Astrocyte of the spinal cord (primary cell): ENCODE data around the gene CNTNAP5.

ENCODE experiments used
- DNase-seq: peaks from one replicate; pipeline ENCODE4 v3.0.0; 2011; ENCODE audit warnings: low read depth, low spot score
- H3K4me3 ChIP-seq: 2 replicates; pipeline ENCODE4 v1.5.1; 2011; ENCODE audit warnings: low read depth, mild to moderate bottlenecking, low read length, moderate library complexity
- CTCF ChIP-seq: IDR thresholded peaks from 2 replicates; pipeline ENCODE4 v1.5.1; 2012; ENCODE audit warnings: low read depth, mild to moderate bottlenecking, low read length, inconsistent platforms
- in situ Hi-C: cut with HindIII; loops from 2 replicates; pipeline ENCODE4 v1.10.0; 2017; ENCODE audit warnings: low sequenced_read_pairs

Gene CNTNAP5

DNA sequence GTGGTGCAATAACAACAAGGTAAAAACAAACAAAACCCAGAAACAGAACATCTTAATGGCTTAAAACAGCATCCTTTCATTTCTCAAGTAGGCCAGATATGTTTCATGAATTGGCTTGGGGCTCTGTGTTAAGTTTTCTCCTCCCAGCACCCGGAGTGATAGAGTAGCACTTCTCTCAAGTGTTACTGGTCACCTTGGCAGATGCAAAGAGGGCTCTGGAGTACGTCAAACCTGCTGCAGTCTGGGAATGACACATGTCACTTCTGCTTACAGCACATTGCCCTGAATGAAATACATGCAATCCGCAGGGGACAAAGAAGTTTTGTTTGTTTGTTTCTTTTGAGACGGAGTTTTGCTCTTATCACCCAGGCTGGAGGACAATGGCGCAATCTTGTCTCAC lies 639.3 kb downstream of the CNTNAP5 start:
- H3K4me3 ChIP-seq, result no peak overlapping the region
- no peak for DNase-seq
- no peak for TF ChIP-seq CTCF
- in situ Hi-C loops, result no loop called here

DNA sequence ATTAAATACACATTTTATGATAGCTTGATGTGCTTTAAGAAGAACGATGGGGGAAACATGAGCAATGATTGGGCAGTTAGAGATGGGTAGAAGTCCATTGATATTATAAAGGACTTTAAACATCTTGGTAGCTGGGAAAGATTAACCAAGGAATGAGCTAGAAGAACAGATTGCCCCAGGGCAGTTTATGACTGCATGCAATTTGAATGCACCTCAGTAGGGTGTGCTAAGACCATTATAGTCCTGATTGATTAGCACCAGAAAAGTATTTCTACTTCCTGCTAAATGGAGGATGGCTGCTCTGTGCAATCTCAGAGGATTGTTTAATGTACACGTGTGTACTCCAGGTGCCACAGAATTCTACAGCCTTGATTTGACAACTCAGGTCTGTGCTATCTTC lies 641.9 kb downstream of the CNTNAP5 start:
- no peak overlapping the region for H3K4me3 ChIP-seq
- in situ Hi-C loops, result no loop called here
- no peak for TF ChIP-seq CTCF
- DNase-seq, result no peak

GRCh38 chr2:124668161-124668560 lies 643.1 kb downstream of the CNTNAP5 start:
- no peak overlapping the region for H3K4me3 ChIP-seq
- in situ Hi-C loops, result no loop called here
- peak; percentile 3 for DNase-seq
- TF ChIP-seq CTCF, result no peak

GRCh38 chr2:124670187-124670586 lies 645.1 kb downstream of the CNTNAP5 start:
- DNase-seq, result no peak
- no peak for TF ChIP-seq CTCF
- no peak overlapping the region for H3K4me3 ChIP-seq
- in situ Hi-C loops, result no loop called here

GRCh38 chr2:124678043-124678442 lies 653.0 kb downstream of the CNTNAP5 start:
- DNase-seq, result no peak
- no peak overlapping the region for H3K4me3 ChIP-seq
- TF ChIP-seq CTCF, result no peak
- in situ Hi-C loops, result no loop called here

- no peak for TF ChIP-seq CTCF
- DNase-seq, result peak; percentile 15
- H3K4me3 ChIP-seq, result no peak overlapping the region
- in situ Hi-C loops, result no loop called here
Measured at GRCh38 chr2:124683536-124684428, 658.7 kb downstream of the CNTNAP5 start.
